Fibroblast of skin of abdomen (primary cell): Measurements from ENCODE around the gene LETMD1. TPM values are rescaled to one million over a fixed set of nuclear protein-coding genes. Genes with fewer than 3 reads are reported as not detected.
A peak's percentile ranks its signal among the peaks of the same experiment; 100 is the strongest.
"Not testable (repeated sequence)": the region's sequence is repeated elsewhere in the genome, so short reads cannot be mapped to it uniquely, and the experiment has no call there.

Experiments used
- DNase-seq: peaks from one replicate; pipeline ENCODE4 v3.0.0-alpha.2; 2013
- polyA plus RNA-seq, 2 experiments: library from polyadenylated mRNA; unstranded; fragments of 120-200 nt; gene quantifications; one replicate each; pipeline ENCODE4 v1.2.1, GENCODE V29; 2013; ENCODE audit not compliant: insufficient read length in 2 of 2

The LETMD1 gene
- 39.1 TPM for polyA plus RNA-seq (2013, experiment 1 of 2; ENCODE audit: insufficient read length)
- polyA plus RNA-seq (2013, experiment 2 of 2; ENCODE audit: insufficient read length): 39.3 TPM

GRCh38 chr12:51047655-51048540, at the start of gene LETMD1:
LETMD1 (plus strand) TSS chr12:51048327; CDS start chr12:51048357, 30 bp downstream.
- DNase-seq: peak; percentile 98

- DNase-seq: no peak
Observed at GRCh38 chr12:50999093-50999492, 49.0 kb upstream of the LETMD1 start.

GRCh38 chr12:51000245-51000644, 47.9 kb upstream of the LETMD1 start:
- DNase-seq: peak; percentile 88

GRCh38 chr12:51001799-51002198, 46.3 kb upstream of the LETMD1 start:
- no peak for DNase-seq

- DNase-seq: no peak
Observed at GRCh38 chr12:51004504-51004903, 43.6 kb upstream of the LETMD1 start.

- DNase-seq: no peak
Observed at GRCh38 chr12:51005030-51005429, 43.1 kb upstream of the LETMD1 start.

GRCh38 chr12:51005671-51006070, 42.5 kb upstream of the LETMD1 start:
- no peak for DNase-seq

GRCh38 chr12:51008329-51009055, 39.6 kb upstream of the LETMD1 start:
- DNase-seq: no peak

- no peak for DNase-seq
Observed at GRCh38 chr12:51009056-51009440, 39.1 kb upstream of the LETMD1 start.

- DNase-seq: no peak
Observed at GRCh38 chr12:51011955-51012354, 36.2 kb upstream of the LETMD1 start.

- DNase-seq: no peak
Observed at GRCh38 chr12:51012570-51013236, 35.4 kb upstream of the LETMD1 start.

GRCh38 chr12:51013441-51013840, 34.7 kb upstream of the LETMD1 start:
- DNase-seq: no peak

- DNase-seq: not testable (repeated sequence)
Observed at GRCh38 chr12:51014467-51014866, 33.7 kb upstream of the LETMD1 start.

GRCh38 chr12:51017452-51017851, 30.7 kb upstream of the LETMD1 start:
- no peak for DNase-seq

- DNase-seq: no peak
Observed at GRCh38 chr12:51018956-51019355, 29.2 kb upstream of the LETMD1 start.

GRCh38 chr12:51019927-51020326, 28.2 kb upstream of the LETMD1 start:
- DNase-seq: no peak

- no peak for DNase-seq
Observed at GRCh38 chr12:51020448-51021182, 27.5 kb upstream of the LETMD1 start.

- DNase-seq: no peak
Observed at GRCh38 chr12:51021694-51022093, 26.4 kb upstream of the LETMD1 start.

GRCh38 chr12:51023625-51024382, 24.3 kb upstream of the LETMD1 start:
- DNase-seq: no peak

- no peak for DNase-seq
Observed at GRCh38 chr12:51025338-51025835, 22.7 kb upstream of the LETMD1 start.
